NCI-H446 treated with DMSO at 0.1 percent for 48 hours (cell line): ENCODE data around the gene TAS2R40.
"Not testable (repeated sequence)": the region's sequence is repeated elsewhere in the genome, so short reads cannot be mapped to it uniquely, and the experiment has no call there.

ENCODE experiments used
- DNase-seq: peaks from one replicate; lab custom pipeline; 2025; lab: John Stamatoyannopoulos, UW

TAS2R40 gene

DNA sequence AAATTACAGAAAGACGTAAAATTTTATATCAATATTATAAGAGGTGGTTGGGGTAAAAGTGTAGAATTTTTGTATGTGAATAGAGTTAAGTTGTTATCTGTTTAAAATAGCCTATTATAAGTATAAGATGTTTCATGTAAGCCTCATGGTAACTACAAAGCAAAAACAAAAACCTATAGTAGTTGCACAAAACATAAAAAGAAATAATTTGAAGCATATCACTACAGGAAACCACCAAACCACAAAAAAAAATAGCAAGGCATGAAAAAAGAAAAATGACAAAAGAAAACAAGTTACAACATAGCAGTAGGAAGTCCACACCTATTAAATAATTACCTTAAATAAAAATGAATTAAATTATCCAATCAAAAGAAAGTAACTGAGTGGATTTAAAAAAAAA, 29.0 kb downstream of the TAS2R40 start:
- no peak for DNase-seq

DNA sequence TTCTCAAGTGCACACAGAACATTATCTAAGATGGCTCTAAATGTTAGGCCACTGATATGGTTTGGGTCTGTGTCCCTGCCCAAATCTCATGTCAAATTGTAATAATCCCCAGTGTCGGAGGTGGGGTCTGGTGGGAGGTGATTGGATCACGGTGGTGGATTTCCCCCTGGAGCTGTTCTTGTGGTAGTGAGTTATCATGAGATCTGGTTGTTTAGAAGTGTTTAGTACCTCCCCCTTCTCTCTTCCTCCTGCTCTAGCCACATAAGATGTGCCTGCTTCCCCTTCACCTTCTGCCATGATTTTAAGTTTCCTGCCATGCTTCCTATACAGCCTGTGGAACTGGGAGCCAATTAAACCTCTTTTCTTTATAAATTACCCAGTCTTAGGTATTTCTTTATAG, 30.2 kb downstream of the TAS2R40 start:
- no peak for DNase-seq

DNA sequence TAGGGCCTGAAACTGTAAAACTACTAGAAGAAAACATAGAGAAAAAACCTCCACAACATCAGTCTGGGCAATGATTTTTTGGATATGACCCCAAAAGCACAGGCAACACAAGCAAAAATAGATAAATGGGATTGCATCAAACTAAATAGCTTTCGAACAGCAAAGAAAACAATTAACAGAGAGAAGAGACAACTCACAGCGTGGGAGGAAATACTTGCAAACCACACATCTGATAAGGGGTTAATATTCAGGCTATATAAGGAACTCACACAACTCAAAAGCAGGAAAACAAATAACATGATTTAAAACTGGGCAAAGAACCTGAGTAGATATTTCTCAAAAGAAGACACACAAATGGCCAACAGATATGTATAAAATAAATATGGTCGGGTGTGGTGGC, 33.7 kb downstream of the TAS2R40 start:
- no peak for DNase-seq

DNA sequence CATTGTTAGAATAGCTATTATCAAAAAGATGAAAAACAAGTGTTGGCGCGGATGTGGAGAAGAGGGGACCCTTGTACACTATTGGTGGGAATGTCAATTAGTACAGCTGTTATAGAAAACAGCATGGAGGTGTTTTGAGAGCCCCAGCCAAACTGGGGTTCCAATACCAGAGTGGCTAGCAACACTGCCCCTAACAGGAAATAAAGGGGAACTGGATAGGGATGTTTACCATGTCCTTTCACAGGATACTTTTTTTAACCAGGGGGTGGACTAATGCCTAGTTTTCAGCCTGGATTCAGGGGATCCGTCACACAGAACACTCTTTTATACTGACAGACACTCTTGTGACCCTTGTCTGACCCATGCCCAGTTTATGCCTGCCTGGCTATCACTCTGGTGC, 34.5 kb downstream of the TAS2R40 start:
- no peak for DNase-seq

DNA sequence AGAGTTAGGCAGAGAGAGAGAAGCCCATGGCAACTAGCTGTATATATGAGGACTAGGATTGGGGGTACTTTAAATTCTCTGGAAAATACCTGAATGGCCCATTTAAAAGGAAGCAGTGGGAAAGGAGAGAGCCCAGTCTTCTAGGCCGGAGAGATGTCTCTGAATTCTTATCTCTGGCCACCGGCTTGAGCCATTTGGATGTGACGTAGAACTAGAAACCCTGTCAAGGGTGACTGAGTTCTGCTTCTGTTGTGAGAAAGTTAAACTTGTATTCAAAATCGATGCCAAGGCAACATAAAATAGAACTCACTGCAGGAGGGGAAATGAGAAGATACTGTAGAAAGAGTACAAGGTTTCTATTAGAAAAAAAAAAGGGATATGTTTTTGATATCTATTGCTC, 35.1 kb downstream of the TAS2R40 start:
- no peak for DNase-seq

DNA sequence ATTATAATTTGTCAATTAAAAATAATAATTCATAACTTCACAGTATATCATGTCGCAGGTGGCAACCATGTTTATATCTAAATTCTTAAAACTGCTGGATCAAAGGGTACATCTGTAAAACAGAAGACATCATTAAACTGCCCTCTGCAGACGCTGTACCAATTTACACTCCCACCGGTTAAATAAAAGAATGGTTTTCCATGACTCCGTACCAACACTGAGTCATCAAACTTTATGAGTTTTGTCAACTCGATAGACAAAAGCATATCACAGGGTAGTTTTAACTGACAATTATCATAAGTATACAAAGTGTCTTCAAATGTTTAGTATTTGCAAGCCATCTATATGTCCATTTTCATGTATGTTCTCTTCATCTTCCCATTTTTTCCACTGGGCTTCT, 35.7 kb downstream of the TAS2R40 start:
- DNase-seq, result no peak

DNA sequence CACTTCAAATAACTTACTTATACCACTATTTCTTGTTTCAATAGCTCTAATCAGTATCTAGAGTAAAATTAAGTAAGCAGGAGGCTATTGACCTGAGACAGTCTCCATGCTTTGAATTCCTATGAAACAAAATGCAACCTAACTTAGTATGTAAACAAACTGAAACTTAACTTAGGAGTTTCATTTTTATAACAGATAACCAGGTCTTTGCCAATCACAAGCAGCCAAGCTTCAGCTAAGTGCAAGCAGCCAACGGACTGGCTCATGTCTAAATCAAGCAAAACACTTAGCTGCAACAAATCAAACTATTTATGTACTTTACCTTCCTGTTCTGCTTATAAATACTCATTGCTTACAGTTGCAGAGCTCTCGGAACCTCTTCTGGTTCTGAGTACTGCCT, 37.0 kb downstream of the TAS2R40 start:
- DNase-seq, result no peak

DNA sequence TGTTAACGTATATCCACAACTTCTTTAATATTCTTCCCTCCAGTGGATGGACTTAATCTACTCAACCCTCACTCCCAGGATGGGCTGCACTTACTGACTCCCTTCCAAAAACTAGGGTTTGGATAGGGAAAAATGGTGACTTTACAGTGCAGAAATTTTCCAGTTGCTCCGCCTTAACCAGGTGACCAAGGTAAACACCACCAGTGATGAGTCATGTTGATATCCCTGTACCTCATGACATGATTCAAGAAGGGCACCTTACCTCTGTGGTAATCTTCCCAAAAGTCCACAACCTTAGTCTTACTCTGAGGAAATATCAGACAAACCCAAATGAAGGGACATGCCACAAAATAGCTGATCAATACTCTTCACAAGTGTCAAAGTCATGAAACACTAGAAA, 37.9 kb downstream of the TAS2R40 start:
- DNase-seq, result no peak

DNA sequence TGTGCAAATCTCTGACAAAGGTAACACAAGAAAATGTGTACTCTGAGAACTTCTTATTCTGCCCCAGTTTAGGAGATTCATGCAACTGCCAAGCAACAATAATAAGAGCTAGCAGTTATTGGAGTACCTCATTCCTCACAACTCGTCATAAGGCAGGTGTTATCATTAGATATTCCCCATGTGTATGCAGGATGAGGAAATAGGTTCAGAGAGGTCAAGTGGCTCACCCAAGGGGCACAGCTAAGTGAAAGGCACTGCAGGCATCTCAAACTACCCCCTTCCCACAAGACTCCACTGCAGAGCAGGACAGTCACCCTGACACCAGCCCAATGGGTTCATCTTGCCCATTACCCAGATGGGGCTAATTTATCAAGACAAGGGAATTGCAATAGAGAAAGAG, 40.1 kb downstream of the TAS2R40 start:
- DNase-seq, result no peak

DNA sequence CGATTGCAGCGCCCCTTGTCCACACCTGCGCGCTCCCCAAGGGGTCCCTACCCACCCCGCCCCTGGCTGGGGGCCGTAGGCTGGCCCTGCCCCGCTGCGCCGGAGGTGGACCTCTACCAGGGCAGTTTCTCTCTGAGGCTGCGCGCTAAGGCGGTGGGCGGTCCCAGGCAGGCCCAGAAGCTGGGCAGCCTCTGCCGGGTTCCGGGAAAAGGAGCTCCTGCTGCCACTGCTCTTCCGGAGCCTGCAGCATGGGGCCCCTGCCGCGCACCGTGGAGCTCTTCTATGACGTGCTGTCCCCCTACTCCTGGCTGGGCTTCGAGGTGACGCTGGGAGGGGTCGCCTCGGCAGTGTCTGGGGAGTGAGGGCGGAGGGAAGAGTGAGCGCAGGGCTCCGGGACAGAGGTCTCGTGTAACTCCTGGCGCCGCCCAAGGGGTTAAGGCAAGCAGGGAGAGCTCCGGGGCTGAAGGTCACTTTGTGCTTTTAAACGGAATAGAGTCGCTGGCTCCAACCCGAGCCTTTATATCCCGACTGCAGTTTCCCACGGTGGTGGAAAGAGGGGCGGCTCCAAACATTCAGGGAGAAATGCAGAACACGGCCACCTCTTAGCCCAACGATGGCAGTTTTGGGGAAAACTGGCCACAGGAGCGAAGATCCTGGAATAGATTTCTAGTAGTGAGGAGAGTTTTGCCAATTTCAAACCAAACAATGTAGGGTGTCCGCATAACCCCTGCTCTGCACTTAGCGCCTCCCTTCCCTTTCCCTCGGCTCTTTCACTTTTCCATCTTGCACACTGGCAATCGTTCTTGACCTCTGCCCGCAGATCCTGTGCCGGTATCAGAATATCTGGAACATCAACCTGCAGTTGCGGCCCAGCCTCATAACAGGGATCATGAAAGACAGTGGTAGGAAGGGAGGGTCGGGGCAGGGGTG, 41.7 kb downstream of the TAS2R40 start, which contains the start of gene GSTK1:
Gene GSTK1, plus strand, starts transcription at position 176 of the 930 bp plus-strand sequence. Its CDS starts 73 bp downstream, at position 249.
- DNase-seq, result peak; percentile 46

DNA sequence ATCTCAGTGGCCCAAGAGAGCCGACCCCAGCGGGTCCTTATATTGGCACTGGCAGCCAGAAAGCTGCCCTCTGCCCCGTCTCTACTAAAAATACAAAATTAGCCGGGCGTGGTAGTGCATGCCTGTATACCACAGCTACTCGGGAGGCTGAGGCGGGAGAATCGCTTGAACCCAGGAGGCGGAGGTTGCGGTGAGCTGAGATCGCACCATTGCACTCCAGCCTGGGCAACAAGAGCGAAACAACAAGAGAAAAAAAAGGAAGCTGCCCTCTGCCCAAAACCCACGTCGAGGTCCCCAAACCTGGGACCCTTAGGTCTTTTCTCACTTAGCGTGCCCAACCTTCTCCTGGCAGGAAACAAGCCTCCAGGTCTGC, 42.3 kb downstream of the TAS2R40 start:
- DNase-seq, result not testable (repeated sequence)

DNA sequence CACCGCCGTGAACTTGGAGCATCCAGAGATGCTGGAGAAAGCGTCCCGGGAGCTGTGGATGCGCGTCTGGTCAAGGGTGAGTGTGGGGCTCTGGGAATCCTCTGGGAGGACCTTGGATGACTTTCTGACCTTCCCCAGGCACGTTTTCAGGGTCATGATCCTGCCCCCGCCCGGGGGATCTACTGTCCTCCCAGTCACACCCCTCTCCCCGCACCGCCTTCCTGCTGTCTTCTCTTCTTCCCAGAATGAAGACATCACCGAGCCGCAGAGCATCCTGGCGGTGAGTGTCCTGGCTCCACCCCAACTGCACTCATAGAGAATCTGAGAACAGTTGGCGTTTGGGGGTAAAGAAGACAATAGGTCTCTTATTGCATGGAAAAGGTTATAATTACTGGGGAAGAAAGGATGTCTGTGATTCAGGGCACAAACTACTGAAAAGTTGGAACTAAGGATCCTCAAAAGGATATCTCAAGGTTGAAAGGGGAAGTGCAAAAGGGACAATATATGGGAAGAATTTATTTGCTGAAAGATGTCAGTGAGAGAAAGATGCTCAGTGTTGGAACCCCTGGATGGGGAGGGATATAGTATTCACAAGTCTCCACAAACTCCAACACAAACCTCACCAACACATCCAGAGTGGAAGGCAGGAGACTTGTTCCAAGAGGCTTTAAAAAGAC, 43.3 kb downstream of the TAS2R40 start:
- DNase-seq, result no peak

DNA sequence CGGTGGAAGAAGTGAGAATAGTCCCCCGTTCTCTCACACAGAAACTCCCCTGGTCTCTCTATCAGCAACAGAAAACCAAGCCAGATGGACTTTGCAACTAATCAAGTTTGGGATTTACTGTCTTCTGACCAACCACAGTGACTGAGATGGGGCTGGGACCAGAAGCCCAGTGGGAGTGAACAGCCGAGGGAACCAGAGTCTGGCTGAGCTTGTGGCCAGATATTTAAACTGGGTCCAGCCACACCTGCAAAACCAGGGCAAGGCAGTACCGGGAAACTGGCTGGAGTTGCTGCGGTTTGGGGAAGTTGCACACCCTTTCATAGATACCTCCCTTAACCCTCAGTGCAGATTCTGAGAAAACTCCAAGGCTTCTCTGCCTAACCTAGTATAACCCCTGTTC, 47.4 kb downstream of the TAS2R40 start:
- DNase-seq, result no peak

DNA sequence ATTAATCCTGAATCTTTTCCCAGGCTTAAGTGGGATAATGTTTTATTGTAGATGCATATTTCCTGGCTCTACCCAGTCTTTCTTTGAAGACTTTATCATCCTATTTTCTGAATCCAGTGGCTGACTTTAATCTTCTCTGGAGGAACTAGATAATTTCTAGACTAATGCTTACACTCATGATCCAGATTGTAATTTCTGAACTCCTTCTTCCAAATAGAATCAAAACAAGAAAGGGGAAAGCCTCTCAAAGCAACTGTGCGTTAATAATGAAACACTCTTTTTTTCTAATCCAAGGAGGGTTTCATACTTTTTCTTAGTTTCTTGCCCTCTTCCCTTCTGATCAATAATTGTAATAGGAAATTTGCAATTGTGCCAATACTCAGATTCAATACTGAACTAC, 49.4 kb downstream of the TAS2R40 start:
- no peak for DNase-seq
